Measurements from ENCODE around the gene PRKCE. TPM values are rescaled to one million over a fixed set of nuclear protein-coding genes. Genes with fewer than 3 reads are reported as not detected.
A peak's percentile ranks its signal among the peaks of the same experiment; 100 is the strongest.

PRKCE gene
- total RNA-seq, 1 experiment from 2014 or later = 14.8 TPM

DNA sequence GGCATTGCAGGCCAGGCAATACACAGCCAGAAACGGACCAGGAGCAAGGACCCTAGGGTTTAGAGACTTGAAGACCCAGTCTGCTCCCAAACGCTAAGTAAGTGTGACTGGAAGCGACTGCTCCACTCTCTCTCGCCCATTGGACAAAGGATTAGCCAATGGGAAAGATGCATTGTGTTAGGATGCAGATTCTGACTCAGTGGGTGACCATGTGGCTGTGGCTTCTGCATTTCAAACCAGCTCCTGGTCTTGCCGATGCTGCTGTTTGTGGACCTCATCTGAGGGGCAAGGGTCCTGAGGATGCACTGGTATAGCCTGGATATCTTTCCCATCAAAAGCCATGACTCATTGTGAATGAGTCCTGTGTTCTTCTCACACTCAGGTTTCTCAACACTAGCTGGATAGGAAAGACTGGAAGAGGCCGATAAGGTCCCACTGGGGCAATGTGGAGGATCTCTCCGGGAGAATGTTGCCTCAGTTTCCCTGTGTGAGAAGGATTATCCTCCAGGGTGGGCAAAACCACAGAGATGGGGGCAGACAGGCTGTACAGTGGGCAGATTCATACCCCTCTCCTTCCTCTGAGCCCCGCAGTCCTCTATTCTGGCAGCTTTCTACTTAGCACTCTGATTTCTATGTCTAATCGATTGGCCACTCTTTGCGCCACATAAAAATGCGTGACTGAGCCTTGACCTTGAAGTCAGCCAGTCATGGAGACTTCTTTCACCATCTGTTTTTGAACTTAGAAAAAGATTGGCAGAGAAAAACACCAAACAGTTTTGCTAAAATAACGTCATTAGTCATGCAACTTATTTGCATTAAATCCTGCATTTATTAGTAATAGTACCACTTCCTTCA lies 257.1 kb downstream of the PRKCE start (continued):
- TF ChIP-seq, protein P1, sequence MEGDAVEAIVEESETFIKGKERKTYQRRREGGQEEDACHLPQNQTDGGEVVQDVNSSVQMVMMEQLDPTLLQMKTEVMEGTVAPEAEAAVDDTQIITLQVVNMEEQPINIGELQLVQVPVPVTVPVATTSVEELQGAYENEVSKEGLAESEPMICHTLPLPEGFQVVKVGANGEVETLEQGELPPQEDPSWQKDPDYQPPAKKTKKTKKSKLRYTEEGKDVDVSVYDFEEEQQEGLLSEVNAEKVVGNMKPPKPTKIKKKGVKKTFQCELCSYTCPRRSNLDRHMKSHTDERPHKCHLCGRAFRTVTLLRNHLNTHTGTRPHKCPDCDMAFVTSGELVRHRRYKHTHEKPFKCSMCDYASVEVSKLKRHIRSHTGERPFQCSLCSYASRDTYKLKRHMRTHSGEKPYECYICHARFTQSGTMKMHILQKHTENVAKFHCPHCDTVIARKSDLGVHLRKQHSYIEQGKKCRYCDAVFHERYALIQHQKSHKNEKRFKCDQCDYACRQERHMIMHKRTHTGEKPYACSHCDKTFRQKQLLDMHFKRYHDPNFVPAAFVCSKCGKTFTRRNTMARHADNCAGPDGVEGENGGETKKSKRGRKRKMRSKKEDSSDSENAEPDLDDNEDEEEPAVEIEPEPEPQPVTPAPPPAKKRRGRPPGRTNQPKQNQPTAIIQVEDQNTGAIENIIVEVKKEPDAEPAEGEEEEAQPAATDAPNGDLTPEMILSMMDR (IDR thresholded peaks at IDR 0.05 in 2 of 3, conservative IDR thresholded peaks at IDR 0.05 in 1 of 3; ENCODE audit: borderline replicate concordance in 1 of 3, insufficient read depth in 1 of 3, low read depth in 2 of 3, low read length in 2 of 3) = no peak
- TF ChIP-seq TCF7L2 (IDR thresholded peaks at IDR 0.05; ENCODE audit: borderline replicate concordance, extremely low read depth, insufficient read depth, insufficient read length) = no peak
- TF ChIP-seq FOSL1 (IDR thresholded peaks at IDR 0.05; ENCODE audit: low read depth) = no peak
- TF ChIP-seq SIN3A (IDR thresholded peaks at IDR 0.05; ENCODE audit: low read depth) = no peak
- no peak for TF ChIP-seq EGR1 (IDR thresholded peaks at IDR 0.05; ENCODE audit: low read depth)
- TF ChIP-seq POLR2AphosphoS5 (IDR thresholded peaks at IDR 0.05; ENCODE audit: low read depth, low read length) = no peak
- TF ChIP-seq EZH2 (IDR thresholded peaks at IDR 0.05) = no peak
- no peak for TF ChIP-seq RAD21 (IDR thresholded peaks at IDR 0.05; ENCODE audit: low read depth)
- no peak for TF ChIP-seq ZFX (IDR thresholded peaks at IDR 0.05)
- TF ChIP-seq SRF (IDR thresholded peaks at IDR 0.05; ENCODE audit: low read depth) = no peak

DNA sequence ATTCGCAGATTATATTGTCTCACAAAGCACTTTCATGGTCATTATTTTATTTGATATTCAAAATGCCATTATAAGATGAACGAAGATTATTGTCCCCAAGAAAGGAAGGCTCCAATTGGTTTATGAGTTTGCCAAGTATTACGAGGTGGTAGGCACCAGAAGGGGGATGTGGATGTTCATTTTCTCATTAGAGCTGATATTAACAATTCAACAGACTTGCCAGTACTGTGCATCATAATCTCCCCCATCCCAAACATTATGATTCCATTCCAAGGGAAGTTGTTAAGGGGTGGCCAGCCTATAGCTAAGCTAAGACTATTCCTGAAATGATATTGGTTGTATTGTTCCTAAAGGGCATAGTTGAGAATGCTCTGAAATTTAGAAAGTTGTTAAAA lies 257.7 kb downstream of the PRKCE start:
- Histone ChIP-seq H3K4me1 (ENCODE audit: control insufficient read depth in 1 of 2, insufficient read depth in 2 of 2, low read length in 2 of 2) (peaks cover 8 to 26% of the 10 kb centered on the region in 2 experiments), H3K9ac (ENCODE audit: low read length) (0 out of 2 replicates have a peak overlapping the region, but pooled peaks have one; percentile 5), H2AFZ (ENCODE audit: low read depth, low read length, poor library complexity, severe bottlenecking) (no peak overlapping the region), H3K36me3 (ENCODE audit: control insufficient read depth in 1 of 2, insufficient read depth in 2 of 2, low read length in 2 of 2) (no peaks in the 10 kb centered on the region), H3K79me2 (ENCODE audit: insufficient read depth, low read length) (no peaks in the 10 kb centered on the region), H4K20me1 (ENCODE audit: insufficient read depth) (no peaks in the 10 kb centered on the region), H3K4me2 (ENCODE audit: low read length) (peak overlapping the region; percentile 47), H3K9me2 (ENCODE audit: insufficient read depth) (no peaks in the 10 kb centered on the region), H3K27me3 (ENCODE audit: insufficient read depth, low read length) (no peaks in the 10 kb centered on the region), H3K27ac (ENCODE audit: low read depth, low read length) (no peak overlapping the region; the same call in 1 of the 2 replicates), H3K9me3 (ENCODE audit: control insufficient read depth in 1 of 2, insufficient read depth in 1 of 2, low read depth in 1 of 2, low read length in 2 of 2) (no peaks in the 10 kb centered on the region), H3K4me3 (replicated peaks in 1 of 2; ENCODE audit: low read depth in 1 of 2, low read length in 2 of 2) (no peak overlapping the region)
- DNase-seq (ENCODE audit: low read depth, low spot score) (no peak), ATAC-seq (no peak)
- no peak for TF ChIP-seq TCF7L2 (IDR thresholded peaks at IDR 0.05; ENCODE audit: borderline replicate concordance, extremely low read depth, insufficient read depth, insufficient read length)
- no peak for TF ChIP-seq CBX3 (IDR thresholded peaks at IDR 0.05; ENCODE audit: low read depth)
- TF ChIP-seq EZH2phosphoT487 (IDR thresholded peaks at IDR 0.05; ENCODE audit: borderline replicate concordance) = no peak
- TF ChIP-seq, protein P2, sequence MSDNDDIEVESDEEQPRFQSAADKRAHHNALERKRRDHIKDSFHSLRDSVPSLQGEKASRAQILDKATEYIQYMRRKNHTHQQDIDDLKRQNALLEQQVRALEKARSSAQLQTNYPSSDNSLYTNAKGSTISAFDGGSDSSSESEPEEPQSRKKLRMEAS (IDR thresholded peaks at IDR 0.05) = no peak
- no peak for TF ChIP-seq POLR2AphosphoS5 (IDR thresholded peaks at IDR 0.05; ENCODE audit: low read depth, low read length)
- TF ChIP-seq JUND (IDR thresholded peaks at IDR 0.05) = no peak
- no peak for TF ChIP-seq ELF1 (IDR thresholded peaks at IDR 0.05; ENCODE audit: borderline replicate concordance, low read depth)
- no peak for TF ChIP-seq ZNF274 (IDR thresholded peaks at IDR 0.05; ENCODE audit: low read depth, low read length)
- TF ChIP-seq, protein P3, sequence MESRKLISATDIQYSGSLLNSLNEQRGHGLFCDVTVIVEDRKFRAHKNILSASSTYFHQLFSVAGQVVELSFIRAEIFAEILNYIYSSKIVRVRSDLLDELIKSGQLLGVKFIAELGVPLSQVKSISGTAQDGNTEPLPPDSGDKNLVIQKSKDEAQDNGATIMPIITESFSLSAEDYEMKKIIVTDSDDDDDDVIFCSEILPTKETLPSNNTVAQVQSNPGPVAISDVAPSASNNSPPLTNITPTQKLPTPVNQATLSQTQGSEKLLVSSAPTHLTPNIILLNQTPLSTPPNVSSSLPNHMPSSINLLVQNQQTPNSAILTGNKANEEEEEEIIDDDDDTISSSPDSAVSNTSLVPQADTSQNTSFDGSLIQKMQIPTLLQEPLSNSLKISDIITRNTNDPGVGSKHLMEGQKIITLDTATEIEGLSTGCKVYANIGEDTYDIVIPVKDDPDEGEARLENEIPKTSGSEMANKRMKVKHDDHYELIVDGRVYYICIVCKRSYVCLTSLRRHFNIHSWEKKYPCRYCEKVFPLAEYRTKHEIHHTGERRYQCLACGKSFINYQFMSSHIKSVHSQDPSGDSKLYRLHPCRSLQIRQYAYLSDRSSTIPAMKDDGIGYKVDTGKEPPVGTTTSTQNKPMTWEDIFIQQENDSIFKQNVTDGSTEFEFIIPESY (IDR thresholded peaks at IDR 0.05; ENCODE audit: extremely low read depth, insufficient replicate concordance, low read length) = no peak
- TF ChIP-seq SIN3A (IDR thresholded peaks at IDR 0.05; ENCODE audit: low read depth) = no peak
- TF ChIP-seq RAD21 (IDR thresholded peaks at IDR 0.05; ENCODE audit: low read depth) = no peak
- ChIA-PET RAD21 (ENCODE audit: low non-redundant PET in 1 of 2, low total read pairs in 2 of 2, uncharacterized antibody in 2 of 2, unreplicated experiment in 2 of 2) (no interaction called here), POLR2A (no interaction called here), CTCF (no interaction called here)
- intact Hi-C loops (cut with micrococcal nuclease) = no loop called here
- BruUV-seq (replicated peaks) = no TSS peak
